ENCODE data around the gene IL5.
"Not testable (repeated sequence)": the region's sequence is repeated elsewhere in the genome, so short reads cannot be mapped to it uniquely, and the experiment has no call there.

IL5 gene

GRCh38 chr5:132557478-132558172 is 14.3 kb upstream of the IL5 start:
- peak overlapping the region; percentile 95 for H3K9ac ChIP-seq (ENCODE audit: low read length)

DNA sequence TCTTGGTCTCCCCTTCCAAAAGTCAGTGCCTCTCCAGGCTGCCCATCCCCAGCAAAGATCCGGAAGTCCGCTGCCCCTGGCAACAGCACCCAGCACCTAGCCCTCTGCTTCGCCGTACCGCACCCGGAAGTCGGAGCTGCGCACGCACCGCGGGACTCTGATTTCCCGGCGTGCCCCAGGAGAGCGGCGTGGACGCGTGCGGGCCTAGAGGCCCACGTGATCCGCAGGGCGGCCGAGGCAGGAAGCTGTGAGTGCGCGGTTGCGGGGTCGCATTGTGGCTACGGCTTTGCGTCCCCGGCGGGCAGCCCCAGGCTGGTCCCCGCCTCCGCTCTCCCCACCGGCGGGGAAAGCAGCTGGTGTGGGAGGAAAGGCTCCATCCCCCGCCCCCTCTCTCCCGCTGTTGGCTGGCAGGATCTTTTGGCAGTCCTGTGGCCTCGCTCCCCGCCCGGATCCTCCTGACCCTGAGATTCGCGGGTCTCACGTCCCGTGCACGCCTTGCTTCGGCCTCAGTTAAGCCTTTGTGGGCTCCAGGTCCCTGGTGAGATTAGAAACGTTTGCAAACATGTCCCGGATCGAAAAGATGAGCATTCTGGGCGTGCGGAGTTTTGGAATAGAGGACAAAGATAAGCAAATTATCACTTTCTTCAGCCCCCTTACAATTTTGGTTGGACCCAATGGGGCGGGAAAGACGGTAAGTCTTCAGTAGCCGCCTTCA is 13.6 kb upstream of the IL5 start, which contains the start of gene RAD50:
Gene RAD50, plus strand, starts transcription at position 215 of the 715 bp plus-strand sequence. Its CDS starts 348 bp downstream, at position 563.
- Histone ChIP-seq H3K36me3 (ENCODE audit: insufficient read depth, low read length) (peaks cover 18% of the 10 kb centered on the region), H3K27me3 (ENCODE audit: control insufficient read depth in 1 of 2, insufficient read depth in 2 of 2, low read length in 2 of 2) (no peaks in the 10 kb centered on the region), H3K9ac (ENCODE audit: low read length) (peak within 1 kb of the TSS; percentile 95), H3K4me3 (ENCODE audit: low read depth in 1 of 2, low read length in 2 of 2) (peak within 1 kb of the TSS; percentile 86 to 98), H3K9me3 (ENCODE audit: low read length) (no peaks in the 10 kb centered on the region), H3K4me1 (ENCODE audit: insufficient read depth, low read length) (peaks cover 13% of the 10 kb centered on the region), H3K27ac (ENCODE audit: low read depth, low read length) (peak within 1 kb of the TSS; percentile 90)

More at GRCh38 chr5:132557478-132558172, 14.3 kb upstream of the IL5 start:
- peaks cover 20% of the 10 kb centered on the region for H3K36me3 ChIP-seq (ENCODE audit: insufficient read depth, low read length)
- H3K27ac ChIP-seq (ENCODE audit: low read depth, low read length): peak overlapping the region; percentile 90
- H3K4me3 ChIP-seq (ENCODE audit: low read depth in 1 of 2, low read length in 2 of 2): peak overlapping the region; percentile 86 to 98
- no peaks in the 10 kb centered on the region for H3K27me3 ChIP-seq (ENCODE audit: control insufficient read depth in 1 of 2, insufficient read depth in 2 of 2, low read length in 2 of 2)
- H3K9me3 ChIP-seq (ENCODE audit: low read length): no peaks in the 10 kb centered on the region
- H3K4me1 ChIP-seq (ENCODE audit: insufficient read depth, low read length): peaks cover 13% of the 10 kb centered on the region

DNA sequence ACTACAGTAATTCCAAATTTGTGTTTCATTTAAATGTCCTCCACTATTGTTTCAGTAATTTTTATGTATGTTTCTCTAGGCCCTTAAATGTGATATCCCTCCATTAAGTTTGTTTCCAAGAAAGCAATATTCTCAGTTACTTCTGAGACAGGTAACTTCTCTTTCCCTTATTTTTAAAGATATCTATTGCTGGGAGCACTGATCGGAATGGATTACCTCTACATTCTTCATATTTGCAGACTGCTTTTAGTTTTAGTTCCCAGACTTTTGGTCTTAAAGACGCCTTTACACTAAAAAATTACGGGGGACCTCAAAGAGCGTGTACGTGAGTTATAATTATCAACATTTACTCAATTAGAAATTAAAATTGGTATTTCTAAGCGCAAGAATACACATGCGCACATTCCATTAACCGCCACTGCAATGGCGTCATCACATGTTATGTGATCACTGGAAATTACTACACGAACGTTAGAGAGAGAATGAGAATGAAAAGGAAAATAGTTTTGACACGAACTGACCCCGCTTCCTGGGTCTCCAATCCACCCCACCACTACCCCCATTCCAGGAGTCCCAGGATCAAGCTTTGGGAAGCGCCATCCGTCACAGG is 12.9 kb upstream of the IL5 start:
- Histone ChIP-seq H3K9me3 (ENCODE audit: low read length) (no peaks in the 10 kb centered on the region), H3K27ac (ENCODE audit: low read depth, low read length) (peak overlapping the region; percentile 90), H3K4me1 (ENCODE audit: insufficient read depth, low read length) (peaks cover 13% of the 10 kb centered on the region), H3K4me3 (ENCODE audit: low read depth in 1 of 2, low read length in 2 of 2) (peak overlapping the region; percentile 86 to 98), H3K9ac (ENCODE audit: low read length) (peak overlapping the region; percentile 95), H3K36me3 (ENCODE audit: insufficient read depth, low read length) (peaks cover 12% of the 10 kb centered on the region), H3K27me3 (ENCODE audit: control insufficient read depth in 1 of 2, insufficient read depth in 2 of 2, low read length in 2 of 2) (no peaks in the 10 kb centered on the region)

DNA sequence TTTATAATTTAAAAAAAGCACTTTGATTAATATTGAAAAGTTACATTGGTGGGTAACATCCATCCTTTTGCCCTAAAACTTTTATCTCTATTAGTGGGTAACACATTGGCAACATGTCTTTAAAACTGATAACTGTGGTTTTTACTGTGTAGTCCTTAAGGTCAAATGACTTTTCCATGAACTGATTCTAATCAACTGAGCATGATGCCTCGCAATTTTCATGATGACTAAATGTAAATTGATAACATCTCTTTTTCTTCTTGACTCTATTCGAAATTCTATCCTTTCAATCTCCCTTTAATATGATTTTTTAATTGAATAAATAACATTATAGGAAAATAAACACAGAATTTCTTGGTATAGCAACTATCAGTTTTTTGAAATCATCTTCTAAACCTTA is 6.3 kb upstream of the IL5 start:
- Histone ChIP-seq H3K9me3 (ENCODE audit: low read length) (no peaks in the 10 kb centered on the region), H3K27ac (ENCODE audit: low read depth, low read length) (no peak overlapping the region), H3K9ac (ENCODE audit: low read length) (no peak overlapping the region), H3K36me3 (ENCODE audit: insufficient read depth, low read length) (no peaks in the 10 kb centered on the region), H3K27me3 (ENCODE audit: control insufficient read depth in 1 of 2, insufficient read depth in 2 of 2, low read length in 2 of 2) (no peaks in the 10 kb centered on the region), H3K4me3 (ENCODE audit: low read depth in 1 of 2, low read length in 2 of 2) (no peak overlapping the region), H3K4me1 (ENCODE audit: insufficient read depth, low read length) (no peaks in the 10 kb centered on the region)

DNA sequence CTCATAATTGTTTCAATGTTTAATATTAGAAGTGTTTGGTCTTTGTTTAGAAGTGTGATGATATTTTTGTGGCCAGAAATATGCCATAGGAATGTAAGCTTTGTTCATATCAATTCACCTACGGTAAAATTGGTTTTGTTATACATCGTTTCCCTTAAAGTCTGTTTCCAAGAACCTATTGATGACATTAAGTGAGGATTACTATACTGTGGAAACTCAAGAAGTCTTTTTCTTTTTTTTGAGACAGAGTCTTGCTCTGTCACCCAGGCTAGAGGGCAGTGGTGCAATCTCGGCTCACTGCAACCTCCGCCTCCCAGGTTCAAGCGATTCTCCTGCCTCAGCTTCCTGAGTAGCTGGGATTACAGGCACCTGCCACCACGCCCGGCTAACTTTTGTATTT is 5.5 kb upstream of the IL5 start:
- not testable (repeated sequence) for H3K9ac ChIP-seq (ENCODE audit: low read length); H3K36me3 ChIP-seq (ENCODE audit: insufficient read depth, low read length); H3K9me3 ChIP-seq (ENCODE audit: low read length); H3K27ac ChIP-seq (ENCODE audit: low read depth, low read length); H3K4me1 ChIP-seq (ENCODE audit: insufficient read depth, low read length); H3K4me3 ChIP-seq (ENCODE audit: low read depth in 1 of 2, low read length in 2 of 2); H3K27me3 ChIP-seq (ENCODE audit: control insufficient read depth in 1 of 2, insufficient read depth in 2 of 2, low read length in 2 of 2)

DNA sequence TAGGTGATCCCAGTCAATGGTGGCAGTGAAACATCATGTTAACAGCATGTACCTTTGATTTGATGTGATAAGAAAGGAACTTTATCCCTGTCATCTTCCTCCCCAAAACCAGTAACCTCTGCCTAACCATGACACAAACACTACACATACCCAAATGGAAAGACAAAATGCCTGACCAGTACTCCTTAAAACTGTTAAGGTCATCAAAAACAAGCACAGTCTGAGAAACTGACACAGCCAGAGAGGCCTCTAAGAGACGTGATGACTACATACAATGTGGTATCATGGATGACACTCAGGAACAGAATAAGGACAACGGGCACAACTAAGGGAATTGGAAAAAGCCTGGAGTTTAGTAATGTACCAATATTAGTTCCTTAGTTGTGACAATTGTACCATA is 3.9 kb upstream of the IL5 start:
- Histone ChIP-seq H3K4me3 (ENCODE audit: low read depth in 1 of 2, low read length in 2 of 2) (no peak overlapping the region), H3K9ac (ENCODE audit: low read length) (no peak overlapping the region), H3K27me3 (ENCODE audit: control insufficient read depth in 1 of 2, insufficient read depth in 2 of 2, low read length in 2 of 2) (no peaks in the 10 kb centered on the region), H3K4me1 (ENCODE audit: insufficient read depth, low read length) (no peaks in the 10 kb centered on the region), H3K9me3 (ENCODE audit: low read length) (no peaks in the 10 kb centered on the region), H3K36me3 (ENCODE audit: insufficient read depth, low read length) (no peaks in the 10 kb centered on the region), H3K27ac (ENCODE audit: low read depth, low read length) (no peak overlapping the region)

DNA sequence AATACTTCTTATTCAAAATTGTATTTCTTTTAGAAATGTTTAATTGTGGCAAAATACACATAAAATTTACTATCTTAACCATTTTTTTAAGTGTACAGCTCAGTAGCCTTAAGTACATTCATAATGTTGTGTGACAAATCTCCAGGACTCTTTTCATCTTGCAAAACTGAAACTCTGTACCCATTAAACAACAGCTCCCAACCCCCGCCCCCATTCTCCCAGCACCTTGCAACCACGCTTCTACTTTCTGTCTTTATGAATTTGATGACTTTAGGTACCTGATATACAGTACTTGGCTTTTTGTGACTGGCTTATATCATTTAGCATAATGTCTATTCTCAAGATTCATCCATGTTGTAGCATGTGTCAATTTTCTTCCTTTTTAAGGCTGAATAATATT is 2.8 kb upstream of the IL5 start:
- Histone ChIP-seq H3K27ac (ENCODE audit: low read depth, low read length) (no peak overlapping the region), H3K36me3 (ENCODE audit: insufficient read depth, low read length) (no peaks in the 10 kb centered on the region), H3K27me3 (ENCODE audit: control insufficient read depth in 1 of 2, insufficient read depth in 2 of 2, low read length in 2 of 2) (no peaks in the 10 kb centered on the region), H3K9me3 (ENCODE audit: low read length) (no peaks in the 10 kb centered on the region), H3K4me3 (ENCODE audit: low read depth in 1 of 2, low read length in 2 of 2) (no peak overlapping the region), H3K4me1 (ENCODE audit: insufficient read depth, low read length) (no peaks in the 10 kb centered on the region), H3K9ac (ENCODE audit: low read length) (no peak overlapping the region)

GRCh38 chr5:132540764-132541163 is 2.6 kb downstream of the IL5 start:
- Histone ChIP-seq H3K4me3 (ENCODE audit: low read depth in 1 of 2, low read length in 2 of 2) (no peak overlapping the region), H3K9me3 (ENCODE audit: low read length) (no peaks in the 10 kb centered on the region), H3K27me3 (ENCODE audit: control insufficient read depth in 1 of 2, insufficient read depth in 2 of 2, low read length in 2 of 2) (no peaks in the 10 kb centered on the region), H3K9ac (ENCODE audit: low read length) (no peak overlapping the region), H3K4me1 (ENCODE audit: insufficient read depth, low read length) (no peaks in the 10 kb centered on the region), H3K27ac (ENCODE audit: low read depth, low read length) (no peak overlapping the region), H3K36me3 (ENCODE audit: insufficient read depth, low read length) (no peaks in the 10 kb centered on the region)

DNA sequence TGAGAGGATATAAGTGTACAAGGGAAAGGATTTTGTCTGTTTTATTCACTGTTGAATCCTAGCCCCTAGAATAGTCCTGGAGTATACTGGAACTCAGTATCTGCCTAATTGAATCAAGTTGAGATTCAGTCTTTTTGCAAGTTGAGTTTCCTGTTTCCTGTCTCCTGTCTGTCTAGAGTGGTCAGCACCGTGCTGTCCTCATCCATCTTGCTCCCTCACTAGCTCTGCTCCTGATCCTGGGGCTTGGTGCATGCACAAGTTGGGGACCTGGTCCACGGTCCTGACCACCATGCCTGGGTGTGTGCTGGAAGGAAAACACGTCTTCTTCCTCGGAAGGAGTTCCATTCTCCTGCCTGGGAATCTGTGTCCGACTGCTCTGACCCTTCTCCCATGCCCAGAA is 3.2 kb downstream of the IL5 start:
- H3K9ac ChIP-seq (ENCODE audit: low read length): no peak overlapping the region
- H3K27ac ChIP-seq (ENCODE audit: low read depth, low read length): no peak overlapping the region
- no peaks in the 10 kb centered on the region for H3K4me1 ChIP-seq (ENCODE audit: insufficient read depth, low read length)
- no peaks in the 10 kb centered on the region for H3K36me3 ChIP-seq (ENCODE audit: insufficient read depth, low read length)
- H3K9me3 ChIP-seq (ENCODE audit: low read length): no peaks in the 10 kb centered on the region
- H3K4me3 ChIP-seq (ENCODE audit: low read depth in 1 of 2, low read length in 2 of 2): no peak overlapping the region
- no peaks in the 10 kb centered on the region for H3K27me3 ChIP-seq (ENCODE audit: control insufficient read depth in 1 of 2, insufficient read depth in 2 of 2, low read length in 2 of 2)

DNA sequence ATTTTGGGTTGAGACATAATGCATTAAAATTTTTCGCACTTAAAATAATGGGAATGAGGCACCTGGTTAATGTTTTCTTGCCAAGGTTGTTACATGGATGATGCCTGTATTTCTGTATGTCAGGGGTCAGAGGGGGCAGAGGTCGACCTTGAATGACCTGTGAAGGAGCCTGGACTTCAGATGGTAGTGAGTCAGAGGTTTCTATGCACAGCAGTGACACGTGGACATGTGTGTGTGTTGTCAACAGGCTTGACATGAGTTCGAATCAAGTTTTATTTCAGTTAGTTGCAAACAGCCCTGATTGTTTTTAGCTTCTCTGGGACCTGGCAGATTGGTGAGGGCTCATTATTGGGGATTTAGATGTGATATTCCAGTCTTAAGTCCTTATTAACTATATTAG is 3.6 kb downstream of the IL5 start:
- Histone ChIP-seq H3K27me3 (ENCODE audit: control insufficient read depth in 1 of 2, insufficient read depth in 2 of 2, low read length in 2 of 2) (no peaks in the 10 kb centered on the region), H3K36me3 (ENCODE audit: insufficient read depth, low read length) (no peaks in the 10 kb centered on the region), H3K4me1 (ENCODE audit: insufficient read depth, low read length) (no peaks in the 10 kb centered on the region), H3K27ac (ENCODE audit: low read depth, low read length) (no peak overlapping the region), H3K9ac (ENCODE audit: low read length) (no peak overlapping the region), H3K9me3 (ENCODE audit: low read length) (no peaks in the 10 kb centered on the region), H3K4me3 (ENCODE audit: low read depth in 1 of 2, low read length in 2 of 2) (no peak overlapping the region)

DNA sequence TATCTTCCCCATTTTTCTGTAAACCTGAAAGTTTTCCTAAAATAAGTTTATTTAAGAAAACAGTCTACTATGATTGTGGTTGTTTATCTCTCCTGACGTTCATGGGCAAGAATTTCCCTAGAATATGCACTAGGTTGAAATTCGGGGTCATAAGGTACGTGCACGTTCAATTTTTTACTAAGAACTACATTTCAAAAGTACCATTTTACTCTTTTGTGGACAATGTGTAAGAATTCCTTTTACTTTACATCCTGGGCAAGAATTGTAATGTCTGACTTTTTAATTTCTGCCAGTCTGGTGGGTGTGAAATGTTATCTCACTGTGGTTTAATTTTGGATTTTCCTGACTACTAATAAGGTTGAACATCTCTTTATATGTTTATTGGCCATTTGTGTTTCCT is 12.4 kb downstream of the IL5 start:
- no peak overlapping the region for H3K4me3 ChIP-seq (ENCODE audit: low read depth in 1 of 2, low read length in 2 of 2)
- H3K27ac ChIP-seq (ENCODE audit: low read depth, low read length): no peak overlapping the region
- H3K9ac ChIP-seq (ENCODE audit: low read length): no peak overlapping the region
- no peaks in the 10 kb centered on the region for H3K36me3 ChIP-seq (ENCODE audit: insufficient read depth, low read length)
- no peaks in the 10 kb centered on the region for H3K9me3 ChIP-seq (ENCODE audit: low read length)
- no peaks in the 10 kb centered on the region for H3K4me1 ChIP-seq (ENCODE audit: insufficient read depth, low read length)
- no peaks in the 10 kb centered on the region for H3K27me3 ChIP-seq (ENCODE audit: control insufficient read depth in 1 of 2, insufficient read depth in 2 of 2, low read length in 2 of 2)

Measured in muscle layer of colon (tissue), 2 donors.